CD4-positive, CD25-positive, alpha-beta regulatory T cell (primary cell): ENCODE results near the gene DCDC2B. TPM values are rescaled to one million over a fixed set of nuclear protein-coding genes. Genes with fewer than 3 reads are reported as not detected.
A peak's percentile ranks its signal among the peaks of the same experiment; 100 is the strongest.

ENCODE experiments used
- ATAC-seq, 2 donors: fragments of 150-1000 bp; cut with Tn5 transposase; one replicate each; pipeline ENCODE4 v1.10.0; 2021; ENCODE audit warnings: low read depth in 2 of 2, moderate number of reproducible peaks in 2 of 2, moderate library complexity in 1 of 2
- DNase-seq, 3 donors: peaks; one replicate each; pipeline versions ENCODE4 v3.0.0 to v3.0.0-alpha.2; 2012 to 2022; ENCODE audit warnings: mixed read lengths in 1 of 3
- H3K27ac ChIP-seq: one replicate; pipeline ENCODE4 v1.7.0; 2013; ENCODE audit warnings: mild to moderate bottlenecking, low read length; ENCODE audit not compliant: insufficient read depth, poor library complexity, severe bottlenecking
- H3K27me3 ChIP-seq: one replicate; pipeline ENCODE4 v1.7.0; 2013; ENCODE audit warnings: low read length; ENCODE audit not compliant: control insufficient read depth, insufficient read depth
- H3K36me3 ChIP-seq: one replicate; pipeline ENCODE4 v1.7.0; 2013; ENCODE audit warnings: mild to moderate bottlenecking, low read length, moderate library complexity; ENCODE audit not compliant: control insufficient read depth, insufficient read depth
- H3K4me1 ChIP-seq: 2 replicates; pipeline ENCODE4 v1.7.0; 2013; ENCODE audit warnings: mild to moderate bottlenecking, low read length; ENCODE audit not compliant: insufficient read depth, control insufficient read depth, poor library complexity, severe bottlenecking
- H3K4me3 ChIP-seq: one replicate; pipeline ENCODE4 v1.7.0; 2013; ENCODE audit warnings: low read depth, mild to moderate bottlenecking, low read length, moderate library complexity
- H3K9me3 ChIP-seq, 2 experiments: 1 replicate in 1 of 2; 2 replicates in 1 of 2; pipeline ENCODE4 v1.7.0; 2013; ENCODE audit warnings: low read length in 2 of 2, mild to moderate bottlenecking in 1 of 2, moderate library complexity in 1 of 2; ENCODE audit not compliant: control insufficient read depth in 2 of 2
- H3K27ac Mint-ChIP-seq, 3 donors: one replicate each; pipeline ENCODE4 v1.8.0; 2020 to 2022; ENCODE audit warnings: mild to moderate bottlenecking in 3 of 3, mixed read lengths in 3 of 3, moderate library complexity in 2 of 3
- H3K27me3 Mint-ChIP-seq: one replicate; pipeline ENCODE4 v1.8.0; 2022; ENCODE audit warnings: mild to moderate bottlenecking, mixed read lengths
- H3K36me3 Mint-ChIP-seq: one replicate; pipeline ENCODE4 v1.8.0; 2020; ENCODE audit warnings: mixed read lengths
- H3K4me1 Mint-ChIP-seq, 4 donors: one replicate each; pipeline ENCODE4 v1.8.0; 2020 to 2022; ENCODE audit warnings: mixed read lengths in 4 of 4, mild to moderate bottlenecking in 1 of 4
- H3K4me3 Mint-ChIP-seq, 4 donors: one replicate each; pipeline ENCODE4 v1.8.0; 2020 to 2022; ENCODE audit warnings: mild to moderate bottlenecking in 4 of 4, mixed read lengths in 4 of 4, moderate library complexity in 3 of 4
- H3K9me3 Mint-ChIP-seq, 7 donors: one replicate each; pipeline ENCODE4 v1.8.0; 2020 to 2022; ENCODE audit warnings: mixed read lengths in 7 of 7, mild to moderate bottlenecking in 3 of 7, moderate library complexity in 2 of 7
- polyA plus RNA-seq, 4 donors: library from polyadenylated mRNA; unstranded; fragments of 300-500 nt; fragmentation: Illumina TruSeq; gene quantifications; one replicate each; pipeline ENCODE4 v1.2.3, GENCODE V29; 2021
- total RNA-seq: library from RNA; stranded (reverse); gene quantifications from one replicate; pipeline ENCODE4 v1.2.3, GENCODE V29; 2022

The DCDC2B gene
- total and polyA plus RNA-seq, 5 donors from 2014 or later: 0.09 TPM; not detected in 4

GRCh38 chr1:32246888-32247273 is 38.0 kb downstream of the DCDC2B start, which contains the start of gene FAM167B:
TSS of gene FAM167B (plus strand) at chr1:32247222. CDS start at chr1:32247422, 200 bp downstream.
- ATAC-seq: no peak
- H3K36me3 ChIP-seq: no peaks in the 10 kb centered on the region

GRCh38 chr1:32247452-32247851 is 38.6 kb downstream of the DCDC2B start:
- Mint-ChIP-seq H3K9me3 (peaks cover 0 to 4% (median 0%) of the 10 kb centered on the region in 7 donors), H3K36me3 (peaks cover 12% of the 10 kb centered on the region), H3K4me1 (peaks cover 9 to 57% (median 22%) of the 10 kb centered on the region in 4 donors), H3K4me3 (peak overlapping the region in 2 of 4 donors; percentile 88 to 90), H3K27ac (peak overlapping the region; percentile 94 to 97 (median 96)), H3K27me3 (no peaks in the 10 kb centered on the region)
- ATAC-seq (no peak), DNase-seq (no peak)
- peaks cover 48% of the 10 kb centered on the region for H3K4me1 ChIP-seq
- H3K4me3 ChIP-seq: no peak overlapping the region
- H3K9me3 ChIP-seq: no peaks in the 10 kb centered on the region
- H3K27me3 ChIP-seq: no peaks in the 10 kb centered on the region
- H3K27ac ChIP-seq: peak overlapping the region; percentile 94
- no peaks in the 10 kb centered on the region for H3K36me3 ChIP-seq

More at GRCh38 chr1:32246888-32247273, 38.0 kb downstream of the DCDC2B start, which contains the start of gene FAM167B:
- H3K36me3 Mint-ChIP-seq: peaks cover 7% of the 10 kb centered on the region
- no peaks in the 10 kb centered on the region for H3K27me3 Mint-ChIP-seq
- Histone ChIP-seq H3K4me1 (peaks cover 48% of the 10 kb centered on the region), H3K27me3 (no peaks in the 10 kb centered on the region), H3K4me3 (peak within 1 kb of the TSS; percentile 30), H3K27ac (peak within 1 kb of the TSS; percentile 94), H3K9me3 (no peaks in the 10 kb centered on the region)
- peak within 1 kb of the TSS; percentile 77 to 90 (median 84) for H3K4me3 Mint-ChIP-seq
- DNase-seq: no peak
- H3K9me3 Mint-ChIP-seq: peaks cover 0 to 4% (median 0%) of the 10 kb centered on the region in 7 donors
- peak within 1 kb of the TSS; percentile 94 to 97 (median 96) for H3K27ac Mint-ChIP-seq
- H3K4me1 Mint-ChIP-seq: peaks cover 9 to 61% (median 24%) of the 10 kb centered on the region in 4 donors

DNA sequence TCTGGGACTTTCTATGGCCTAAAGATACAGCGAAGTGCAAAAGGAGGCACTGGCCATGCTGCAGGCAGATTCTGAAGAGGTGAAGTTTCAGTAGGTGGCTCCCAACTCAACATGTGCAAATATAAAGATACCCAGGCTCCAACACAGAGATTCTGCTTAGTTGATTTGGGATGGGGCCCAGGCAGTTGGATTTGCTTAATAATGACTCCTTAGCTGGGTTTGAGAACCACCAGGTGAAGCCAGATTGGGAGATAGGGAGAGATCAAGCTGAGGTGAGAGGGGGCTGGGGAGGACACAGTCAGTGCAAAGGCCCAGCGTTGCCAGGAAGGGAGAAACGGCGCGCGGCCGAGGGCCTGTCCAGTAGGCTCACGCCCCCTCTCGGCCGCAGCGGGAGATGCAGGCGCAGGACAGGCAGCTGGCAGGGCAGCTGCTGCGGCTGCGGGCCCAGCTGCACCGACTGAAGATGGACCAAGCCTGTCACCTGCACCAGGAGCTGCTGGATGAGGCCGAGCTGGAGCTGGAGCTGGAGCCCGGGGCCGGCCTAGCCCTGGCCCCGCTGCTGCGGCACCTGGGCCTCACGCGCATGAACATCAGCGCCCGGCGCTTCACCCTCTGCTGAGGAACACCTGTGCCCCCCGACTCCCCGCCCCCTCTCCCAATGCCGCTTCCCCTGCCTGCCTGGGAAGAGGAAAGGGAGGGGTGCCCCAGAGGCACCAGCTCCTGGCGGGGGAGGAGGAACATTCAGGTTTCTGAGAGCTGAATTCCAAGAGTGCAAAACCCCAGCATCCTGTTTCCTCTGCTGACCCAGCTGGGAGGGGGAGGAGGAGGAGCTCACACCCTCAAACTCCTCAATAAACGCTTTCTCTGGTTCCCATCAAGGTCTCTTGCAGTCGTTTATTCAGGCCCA is 39.3 kb downstream of the DCDC2B start:
- H3K4me1 ChIP-seq: peaks cover 52% of the 10 kb centered on the region

DNA sequence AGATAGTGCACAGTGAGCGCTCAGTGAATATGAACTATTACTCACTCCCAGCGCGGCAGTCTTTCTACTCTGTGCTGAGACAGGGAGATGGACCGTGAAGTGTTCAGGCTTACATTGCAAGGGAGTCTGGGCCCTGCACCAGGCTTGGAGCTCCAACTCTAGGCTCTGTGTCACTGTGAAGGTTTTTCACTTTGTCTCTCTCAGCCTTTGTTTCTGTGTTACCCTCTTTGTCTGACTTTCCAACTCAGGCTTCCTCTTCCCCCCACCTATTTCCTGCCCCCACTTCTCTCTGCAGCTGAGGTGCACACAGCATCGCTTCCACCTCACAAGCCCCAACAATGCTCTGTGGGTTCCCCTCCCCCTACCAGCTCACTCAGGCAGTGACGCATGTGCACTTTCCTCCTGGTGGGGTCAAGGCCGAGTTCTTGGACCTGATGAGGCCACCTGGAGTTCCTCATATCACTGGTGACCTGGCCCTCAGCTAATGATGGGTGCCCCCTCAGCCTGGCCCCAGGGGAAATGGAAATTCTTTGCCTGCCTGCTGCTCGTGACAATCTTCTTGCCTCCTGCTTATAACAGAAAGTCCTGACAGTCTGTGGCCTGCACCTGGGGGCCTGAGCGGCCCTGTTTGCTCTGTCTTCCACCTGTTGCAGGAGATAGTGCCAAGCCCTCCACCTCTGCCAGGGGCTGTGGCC is 41.1 kb downstream of the DCDC2B start:
- H3K27ac Mint-ChIP-seq: peak overlapping the region; percentile 99 to 100 (median 99)
- Histone ChIP-seq H3K36me3 (no peaks in the 10 kb centered on the region), H3K27ac (peak overlapping the region; percentile 94), H3K4me1 (peaks cover 69% of the 10 kb centered on the region), H3K9me3 (no peaks in the 10 kb centered on the region), H3K27me3 (no peaks in the 10 kb centered on the region), H3K4me3 (peak overlapping the region; percentile 99)
- peak overlapping the region; percentile 97 to 100 (median 99) for H3K4me3 Mint-ChIP-seq
- H3K9me3 Mint-ChIP-seq: peaks cover 0 to 5% (median 0%) of the 10 kb centered on the region in 7 donors
- peaks cover 9 to 56% (median 30%) of the 10 kb centered on the region in 4 donors for H3K4me1 Mint-ChIP-seq
- peak; percentile 81 to 84 for ATAC-seq
- H3K36me3 Mint-ChIP-seq: peaks cover 24% of the 10 kb centered on the region
- no peaks in the 10 kb centered on the region for H3K27me3 Mint-ChIP-seq
- peak; percentile 75 to 95 (median 89) for DNase-seq

More for the DNA sequence above, 39.3 kb downstream of the DCDC2B start:
- Mint-ChIP-seq H3K27me3 (no peaks in the 10 kb centered on the region), H3K9me3 (peaks cover 0 to 5% (median 0%) of the 10 kb centered on the region in 7 donors), H3K4me3 (peak overlapping the region; percentile 76 to 100 (median 90)), H3K36me3 (peaks cover 18% of the 10 kb centered on the region), H3K27ac (peak overlapping the region; percentile 92 to 99 (median 99)), H3K4me1 (peaks cover 9 to 55% (median 20%) of the 10 kb centered on the region in 4 donors)
- H3K27me3 ChIP-seq: no peaks in the 10 kb centered on the region
- H3K36me3 ChIP-seq: no peaks in the 10 kb centered on the region
- H3K9me3 ChIP-seq: no peaks in the 10 kb centered on the region
- DNase-seq (peak; percentile 68 to 79 (median 68)), ATAC-seq (peak; percentile 7 to 9)
- H3K27ac ChIP-seq: peak overlapping the region; percentile 94
- H3K4me3 ChIP-seq: peak overlapping the region; percentile 44

GRCh38 chr1:32250893-32251716 is 42.2 kb downstream of the DCDC2B start, which contains the start of gene LCK:
TSS of gene LCK (plus strand) at chr1:32251265. CDS start at chr1:32274330, 23,065 bp downstream.
- Mint-ChIP-seq H3K36me3 (peaks cover 24% of the 10 kb centered on the region), H3K9me3 (peaks cover 0 to 5% (median 0%) of the 10 kb centered on the region in 7 donors), H3K27ac (peak within 1 kb of the TSS; percentile 99 to 100 (median 99)), H3K4me3 (peak within 1 kb of the TSS; percentile 97 to 100 (median 99)), H3K27me3 (no peaks in the 10 kb centered on the region), H3K4me1 (peaks cover 13 to 56% (median 32%) of the 10 kb centered on the region in 4 donors)
- Histone ChIP-seq H3K27ac (peak within 1 kb of the TSS; percentile 94), H3K9me3 (no peaks in the 10 kb centered on the region), H3K4me3 (peak within 1 kb of the TSS; percentile 99), H3K36me3 (no peaks in the 10 kb centered on the region), H3K27me3 (no peaks in the 10 kb centered on the region), H3K4me1 (peaks cover 80% of the 10 kb centered on the region)
- DNase-seq: peak; percentile 40 to 87 (median 67)
- ATAC-seq: peak; percentile 21 to 35

DNA sequence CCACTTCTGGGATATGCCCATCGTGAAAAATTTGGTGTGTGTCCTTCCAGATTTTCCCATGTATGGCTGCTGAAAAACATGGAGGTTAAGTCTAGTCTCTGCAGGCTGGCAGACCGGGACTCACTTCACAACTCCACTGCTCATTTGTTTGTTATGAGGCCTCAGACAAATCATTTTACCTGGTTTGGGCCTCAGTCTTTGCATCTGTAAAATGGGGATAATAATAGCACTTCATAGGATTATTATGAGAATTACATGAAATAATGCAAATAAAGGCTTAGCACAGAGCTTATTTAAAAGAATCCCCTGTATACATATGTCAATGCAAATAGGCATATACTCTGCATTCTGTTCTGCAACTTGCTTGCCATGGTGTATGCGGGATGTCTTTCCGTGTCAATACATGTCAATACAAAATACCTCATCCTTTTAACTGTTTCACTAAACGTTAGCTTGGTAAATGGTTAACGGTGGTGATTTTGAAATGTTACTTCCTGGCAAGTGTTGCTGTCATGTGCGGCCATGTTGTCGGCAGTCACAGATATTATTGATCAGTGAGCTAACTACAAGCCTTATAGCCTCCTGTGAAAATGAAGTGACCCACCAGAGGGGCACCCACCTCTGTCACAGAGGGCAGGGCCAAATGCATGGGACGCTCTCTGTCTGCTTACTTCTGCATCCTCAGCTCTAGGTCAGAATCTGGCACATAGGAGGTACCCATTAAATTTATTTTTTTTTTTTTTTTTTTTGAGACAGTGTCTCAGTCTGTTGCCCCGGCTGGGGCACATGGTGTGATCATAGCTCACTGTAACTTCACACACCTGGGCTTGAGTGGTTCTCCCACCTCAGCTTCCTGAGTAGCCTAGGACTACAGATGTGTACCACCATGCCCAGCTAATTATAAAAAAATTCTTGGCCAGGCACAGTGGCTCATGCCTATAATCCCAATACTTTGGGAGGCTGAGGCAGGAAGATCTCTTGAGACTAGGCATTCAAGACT is 46.5 kb downstream of the DCDC2B start:
- Histone ChIP-seq H3K27ac (peak overlapping the region; percentile 94), H3K36me3 (peaks cover 11% of the 10 kb centered on the region), H3K27me3 (no peaks in the 10 kb centered on the region), H3K4me1 (peaks cover 83% of the 10 kb centered on the region), H3K9me3 (no peaks in the 10 kb centered on the region), H3K4me3 (peak overlapping the region; percentile 99)
- H3K4me1 Mint-ChIP-seq: peaks cover 14 to 50% (median 35%) of the 10 kb centered on the region in 4 donors
- ATAC-seq: peak; percentile 13 to 35
- DNase-seq: peak in 2 of 3 donors; percentile 56 to 78
- H3K4me3 Mint-ChIP-seq: peak overlapping the region; percentile 87 to 100 (median 98)
- peaks cover 32% of the 10 kb centered on the region for H3K36me3 Mint-ChIP-seq
- H3K27me3 Mint-ChIP-seq: no peaks in the 10 kb centered on the region
- H3K9me3 Mint-ChIP-seq: peaks cover 0 to 3% (median 0%) of the 10 kb centered on the region in 7 donors
- H3K27ac Mint-ChIP-seq: peak overlapping the region; percentile 91 to 99 (median 93)
